GM18505 (cell line): Measurements from ENCODE around the gene TSEN15.

Experiments used
- ATAC-seq: cut with Tn5 transposase; IDR thresholded peaks from one replicate; pipeline ENCODE4 v1.9.1; 2021; ENCODE audit not compliant: unreplicated experiment
- POLR2A ChIP-seq: IDR thresholded peaks from 4 replicates; pipeline ENCODE4 v1.6.1; 2011; ENCODE audit warnings: borderline replicate concordance; ENCODE audit not compliant: insufficient read depth, insufficient read length; ENCODE audit errors: extremely low read depth

TSEN15 gene

DNA sequence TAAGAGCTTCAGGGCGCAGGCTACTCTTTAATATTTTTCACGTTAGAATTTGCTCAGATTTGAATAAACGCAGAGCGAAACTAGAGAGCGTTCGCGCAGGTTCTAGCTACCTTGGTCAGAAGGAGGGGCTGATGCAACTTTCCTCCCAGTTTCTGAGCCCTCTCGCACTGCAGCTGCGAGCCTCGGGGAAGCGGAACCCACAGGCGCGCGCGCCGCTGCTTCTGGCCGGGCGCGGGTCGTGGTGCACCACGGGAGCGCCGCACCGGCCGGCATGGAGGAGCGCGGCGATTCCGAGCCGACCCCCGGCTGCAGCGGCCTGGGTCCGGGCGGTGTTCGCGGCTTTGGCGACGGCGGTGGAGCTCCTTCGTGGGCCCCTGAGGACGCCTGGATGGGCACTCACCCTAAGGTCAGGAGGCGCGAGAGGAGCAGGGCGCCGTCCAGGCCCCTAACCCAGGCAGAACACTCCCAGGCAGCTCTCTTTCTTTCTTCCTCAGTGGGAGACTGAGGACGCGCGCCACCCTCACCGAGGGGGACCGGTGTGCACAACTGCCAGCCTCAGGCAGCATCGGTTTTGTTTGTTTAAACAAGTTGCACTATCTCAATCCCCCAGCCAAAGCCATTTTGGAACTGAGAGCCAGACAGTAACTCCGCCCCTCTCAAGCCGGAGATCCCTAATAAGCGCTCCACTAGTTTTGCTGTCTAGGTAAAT lies at the start of gene TSEN15:
TSEN15 (plus strand) TSS at position 246 of the 709 bp plus-strand sequence; CDS start at position 272, 26 bp downstream.
- peak; percentile 97 for ATAC-seq
- peak; percentile 85 for TF ChIP-seq POLR2A

DNA sequence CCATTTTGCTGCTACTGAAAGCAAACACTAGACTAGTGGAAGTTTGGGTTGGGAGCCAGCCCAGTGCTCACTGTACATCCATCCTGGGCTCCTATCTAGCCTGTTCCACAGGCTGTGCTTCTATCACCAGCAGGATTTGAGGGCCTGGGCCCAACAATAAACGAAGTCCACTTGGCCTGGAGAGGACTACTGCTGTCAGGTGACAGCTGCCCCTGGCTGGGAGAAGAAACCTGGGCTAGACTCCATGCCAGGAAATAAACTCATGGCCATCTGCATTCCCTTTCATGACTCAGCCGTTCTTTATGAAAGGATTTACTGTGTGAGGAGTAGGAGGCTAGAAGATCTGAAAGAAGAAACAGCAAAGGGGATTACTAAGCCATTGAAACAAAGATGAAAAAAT lies 49.5 kb upstream of the TSEN15 start:
- no peak for ATAC-seq
- no peak for TF ChIP-seq POLR2A

DNA sequence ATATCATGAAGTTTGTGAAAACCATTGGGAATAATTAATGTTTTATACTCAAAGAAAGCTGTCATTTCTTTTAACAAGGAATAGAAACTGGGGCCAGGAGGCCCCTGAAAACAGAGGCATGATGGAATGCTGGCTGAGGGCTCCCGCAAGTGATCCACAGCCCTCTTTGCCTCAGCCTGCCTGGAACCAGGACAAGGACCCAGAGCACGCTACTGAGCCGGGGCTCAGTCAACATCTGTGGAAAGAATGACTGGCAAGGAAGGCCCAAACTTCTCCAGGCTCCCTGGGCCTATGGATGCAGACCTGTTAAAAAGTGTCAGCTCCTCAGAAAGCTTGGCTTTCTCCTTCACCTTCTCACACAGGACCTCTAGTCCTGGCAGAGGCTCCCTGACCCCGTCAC lies 46.6 kb upstream of the TSEN15 start:
- no peak for ATAC-seq

DNA sequence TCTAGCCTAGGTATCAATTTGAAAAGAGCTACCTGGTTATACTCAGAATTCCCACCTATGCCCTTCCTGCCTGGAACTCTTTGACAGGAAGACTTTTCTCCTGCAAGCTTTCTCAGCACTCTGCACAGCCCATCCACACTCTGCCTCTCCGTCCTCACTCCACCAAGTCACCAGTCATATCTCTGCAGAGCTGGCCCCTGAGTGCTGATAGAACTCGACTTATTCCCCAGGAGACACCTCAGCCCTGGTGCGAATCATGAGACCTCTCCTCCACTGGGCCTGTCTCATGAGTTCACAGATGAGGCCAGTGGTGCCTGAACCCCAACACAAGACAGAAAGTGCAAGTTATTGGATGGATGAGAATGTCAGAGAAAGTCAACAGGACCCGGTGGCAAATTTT lies 46.0 kb upstream of the TSEN15 start:
- ATAC-seq, result no peak
- no peak for TF ChIP-seq POLR2A

More for the DNA sequence above, 46.6 kb upstream of the TSEN15 start:
- TF ChIP-seq POLR2A, result no peak

DNA sequence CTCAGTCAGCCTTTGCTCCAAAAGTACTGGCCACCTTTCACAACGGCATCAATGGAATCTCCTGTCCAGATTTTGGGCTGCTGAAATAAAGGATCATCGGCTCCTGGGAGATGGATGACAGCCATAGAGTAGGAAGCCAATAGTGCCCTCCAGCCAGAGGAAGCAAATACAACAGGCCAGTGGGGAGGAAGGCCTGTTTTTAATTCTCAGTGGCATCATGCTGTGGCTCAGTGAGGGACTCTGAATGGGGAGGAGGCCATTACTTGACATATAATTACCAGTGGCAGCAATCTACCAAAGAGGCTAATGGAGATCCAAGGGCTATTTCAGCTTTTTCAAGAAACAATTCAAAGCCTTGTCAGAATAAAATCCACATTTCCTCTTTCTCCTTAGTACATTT lies 40.7 kb upstream of the TSEN15 start:
- no peak for ATAC-seq
- no peak for TF ChIP-seq POLR2A

DNA sequence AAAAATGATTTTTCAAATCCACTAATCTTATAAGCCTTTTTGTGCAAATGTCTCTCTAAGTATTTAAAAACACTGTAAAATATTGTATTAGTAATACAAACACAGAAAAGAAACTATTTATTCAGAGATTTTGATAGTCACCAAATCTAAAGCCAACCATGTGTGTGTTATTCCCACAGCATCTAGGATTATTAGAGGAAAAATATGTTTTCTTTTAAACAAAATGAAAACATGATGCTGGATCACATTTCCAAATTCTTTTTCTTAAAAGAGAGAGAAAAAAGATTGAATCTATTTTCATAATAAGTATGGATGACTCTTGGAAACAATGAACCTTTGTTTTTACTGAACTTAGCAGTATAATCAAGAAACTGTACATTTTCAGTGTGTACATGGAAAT lies 39.3 kb upstream of the TSEN15 start:
- ATAC-seq, result no peak
- TF ChIP-seq POLR2A, result no peak

DNA sequence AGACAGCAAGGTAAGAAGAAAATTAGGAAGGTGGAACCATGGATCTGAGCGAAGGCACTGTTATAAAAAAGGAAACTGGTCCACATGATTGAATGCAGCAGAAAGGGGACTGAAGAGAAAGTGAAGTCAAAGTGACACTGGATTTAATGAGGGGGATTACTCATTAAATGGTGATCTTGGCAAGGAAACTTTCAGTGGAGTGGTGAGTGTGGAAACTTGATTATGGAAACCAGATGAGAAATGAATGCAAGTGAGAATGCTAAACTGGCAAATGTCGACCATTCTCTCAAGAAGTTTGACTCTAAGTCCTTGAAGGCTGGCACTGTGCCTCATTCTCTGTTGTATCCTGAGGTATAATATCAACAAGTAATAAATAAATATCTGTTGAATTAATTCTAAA lies 37.3 kb upstream of the TSEN15 start:
- no peak for ATAC-seq
- no peak for TF ChIP-seq POLR2A

DNA sequence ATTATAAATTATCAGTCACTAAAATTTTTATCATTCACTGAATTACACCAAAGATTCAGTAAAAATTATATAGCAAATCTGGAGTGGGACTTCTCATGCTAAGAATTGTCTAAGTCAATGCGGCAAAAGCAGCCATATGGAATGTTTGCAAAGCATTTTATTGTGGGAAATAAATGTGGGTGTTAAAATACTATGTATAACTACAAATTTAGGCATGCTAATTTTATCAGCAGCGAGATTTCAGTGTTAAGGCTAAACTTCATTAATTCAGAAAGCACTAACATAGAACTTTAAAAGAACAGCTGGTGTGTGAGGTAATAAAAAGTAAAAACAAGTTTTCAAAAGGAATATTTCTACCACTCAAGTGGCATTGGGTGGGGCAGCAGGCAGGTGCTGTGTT lies 35.4 kb upstream of the TSEN15 start:
- TF ChIP-seq POLR2A, result no peak
- no peak for ATAC-seq

DNA sequence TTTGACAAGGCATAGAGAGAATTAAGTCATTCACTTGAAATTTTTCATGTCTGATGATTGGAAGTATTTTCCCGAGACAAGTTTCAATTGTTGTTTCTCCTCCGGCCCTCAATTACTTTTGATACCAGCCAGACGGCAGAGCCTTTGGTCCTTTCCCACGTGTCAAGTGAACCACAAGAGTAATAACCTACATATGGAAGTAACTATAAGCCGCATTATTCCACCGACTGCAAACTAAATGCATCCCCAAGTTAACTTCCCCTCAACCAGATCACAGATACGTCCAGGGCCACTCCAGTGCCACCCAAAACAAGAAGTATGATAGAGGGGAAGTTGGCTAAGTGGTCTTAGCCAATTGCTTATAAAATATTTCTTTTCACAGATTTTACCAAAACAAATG lies 34.2 kb upstream of the TSEN15 start:
- TF ChIP-seq POLR2A, result no peak
- ATAC-seq, result no peak

DNA sequence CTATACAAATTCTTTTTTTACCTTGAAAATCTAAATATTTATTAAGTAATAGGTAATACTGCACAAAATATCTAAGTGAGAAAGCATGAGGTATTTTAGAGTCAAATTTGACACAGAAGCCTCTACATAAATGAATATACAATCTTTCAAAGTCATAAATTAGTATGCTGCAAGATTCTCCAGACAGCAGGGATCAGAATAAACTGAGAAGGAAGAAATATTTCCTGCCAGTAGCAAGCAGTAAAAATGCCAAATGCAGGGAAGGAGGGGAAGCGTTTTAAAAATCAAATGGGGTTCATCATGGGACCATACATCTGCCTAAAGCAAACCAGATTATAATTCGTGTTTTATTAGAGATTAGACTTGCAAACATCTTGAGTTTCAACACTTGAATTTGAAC lies 32.9 kb upstream of the TSEN15 start:
- no peak for TF ChIP-seq POLR2A
- ATAC-seq, result no peak

DNA sequence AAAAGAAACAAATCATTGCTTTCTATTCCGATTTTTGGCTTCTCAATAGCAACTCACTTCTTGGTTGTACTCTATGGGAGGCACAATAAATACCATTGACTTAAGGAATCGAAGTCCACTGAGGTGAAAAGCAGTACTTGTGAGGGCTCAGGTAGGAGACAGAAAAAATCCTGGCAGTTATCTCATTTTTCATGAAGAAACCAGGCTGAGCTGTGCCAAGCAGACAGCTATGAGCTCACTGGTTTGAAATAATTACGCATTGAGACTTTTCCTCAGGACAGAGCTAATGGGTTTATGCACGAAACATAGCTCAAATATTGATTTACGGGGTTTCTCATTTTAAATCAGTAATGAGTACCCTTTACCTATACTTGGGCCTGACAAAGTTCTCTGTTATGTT lies 32.5 kb upstream of the TSEN15 start:
- ATAC-seq, result no peak
- no peak for TF ChIP-seq POLR2A

DNA sequence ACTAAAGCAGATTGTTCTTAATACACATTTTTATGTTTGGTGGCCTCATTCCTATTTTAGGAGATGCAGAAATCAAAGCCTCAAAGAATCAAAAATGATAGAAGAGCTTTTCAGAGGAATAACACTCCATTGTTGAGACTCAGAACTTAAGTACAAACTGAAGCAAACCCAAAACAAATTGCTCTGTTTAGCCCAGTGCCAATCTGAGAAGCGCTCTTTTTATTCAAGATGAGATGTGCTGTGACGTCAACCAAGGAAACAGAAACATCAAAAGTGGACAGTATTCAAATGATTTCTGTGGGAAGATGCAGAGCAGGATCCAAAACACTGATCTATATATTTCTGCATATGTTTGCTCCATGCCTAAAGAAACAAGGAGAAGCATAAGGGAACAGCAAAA lies 32.0 kb upstream of the TSEN15 start:
- no peak for ATAC-seq
- no peak for TF ChIP-seq POLR2A

DNA sequence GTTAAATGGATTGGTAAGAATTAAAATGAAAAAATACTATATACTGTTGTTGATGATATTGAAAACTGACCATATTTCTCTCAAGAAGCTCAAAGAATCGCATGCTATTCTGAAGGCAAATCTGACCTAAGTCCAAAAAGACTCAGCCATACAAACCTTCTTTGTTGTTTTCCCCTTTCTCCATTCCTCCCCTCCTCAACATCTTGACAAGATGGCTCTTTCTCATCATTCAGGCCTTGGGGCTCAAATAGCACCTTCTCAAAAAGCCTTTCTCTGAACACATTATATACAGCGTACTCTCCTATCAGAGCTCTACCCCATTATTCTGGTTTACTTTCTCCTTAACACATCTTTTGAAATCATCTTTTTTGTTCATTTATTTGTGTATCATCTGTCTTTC lies 31.2 kb upstream of the TSEN15 start:
- ATAC-seq, result no peak
- no peak for TF ChIP-seq POLR2A

DNA sequence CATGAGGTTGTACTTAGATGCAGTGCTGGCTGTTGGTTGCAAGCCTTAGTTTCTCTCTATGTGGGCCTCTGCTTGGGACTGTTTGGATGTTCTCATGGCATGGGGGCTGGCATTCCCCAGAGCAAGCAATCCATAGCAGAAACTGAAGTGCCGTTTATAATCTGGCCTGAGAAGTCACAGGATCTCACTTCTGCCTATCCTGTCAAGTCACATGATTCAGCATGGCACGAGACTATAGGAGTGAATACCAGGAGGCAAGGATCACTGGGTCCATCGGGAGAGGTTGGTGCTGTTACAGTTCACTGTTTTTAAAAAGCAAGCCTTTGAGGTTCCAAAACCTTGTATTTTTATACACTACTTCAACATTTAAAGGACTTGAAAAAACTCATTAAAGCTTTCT lies 30.7 kb upstream of the TSEN15 start:
- ATAC-seq, result no peak
- no peak for TF ChIP-seq POLR2A

DNA sequence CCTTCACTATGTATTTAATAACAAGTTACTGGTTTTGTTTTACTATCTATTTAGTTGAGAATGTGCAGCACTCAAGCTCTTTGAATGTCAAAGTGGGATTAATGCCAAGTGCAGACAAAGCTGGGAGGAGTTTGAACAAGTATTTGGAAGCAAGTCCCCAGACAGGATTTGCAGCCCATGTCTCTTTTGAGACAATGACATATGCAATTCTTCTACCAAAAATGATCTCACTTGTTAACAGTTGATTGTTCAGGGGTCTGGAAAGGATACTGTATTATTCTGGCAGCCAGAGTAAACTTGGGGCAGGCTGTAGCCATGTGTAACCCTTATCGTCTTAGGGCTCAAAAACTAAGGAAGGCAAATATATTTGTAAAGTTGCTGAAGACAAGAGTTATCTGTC lies 29.8 kb upstream of the TSEN15 start:
- no peak for TF ChIP-seq POLR2A

More for the DNA sequence above, 29.8 kb upstream of the TSEN15 start:
- ATAC-seq, result no peak
